HepG2 (cell line): ENCODE results near the gene ASAP2. TPM values are rescaled to one million over a fixed set of nuclear protein-coding genes. Genes with fewer than 3 reads are reported as not detected.

Experiments
- ARID4A ChIP-seq: sonication (generic); formaldehyde crosslinking; IDR thresholded peaks from 2 replicates; pipeline ENCODE4 v1.5.0; 2020; ENCODE audit warnings: mild to moderate bottlenecking, missing genetic modification reagents, borderline replicate concordance
- ATF7-NPFF ChIP-seq: sonication (generic); formaldehyde crosslinking; IDR thresholded peaks from 2 replicates; pipeline ENCODE4 v1.8.1; 2023; ENCODE audit warnings: mild to moderate bottlenecking, low read depth, missing genetic modification reagents, moderate library complexity
- CBX1 ChIP-seq: IDR thresholded peaks from one replicate; pipeline ENCODE4 v1.6.1; 2016; ENCODE audit warnings: antibody characterized with exemption, low read depth
- SNAPC5 ChIP-seq: sonication (generic); formaldehyde crosslinking; IDR thresholded peaks from 2 replicates; pipeline ENCODE4 v1.8.1; 2023; ENCODE audit warnings: mild to moderate bottlenecking, missing genetic modification reagents, borderline replicate concordance
- SRSF9 ChIP-seq: fragments of 200-400 bp; formaldehyde crosslinking; IDR thresholded peaks from 2 replicates; pipeline ENCODE4 v1.6.1; 2018; ENCODE audit warnings: borderline replicate concordance, mild to moderate bottlenecking, low read depth, low read length; ENCODE audit not compliant: insufficient read depth, poor library complexity, severe bottlenecking
- TEF ChIP-seq: sonication (generic); formaldehyde crosslinking; IDR thresholded peaks from 2 replicates; pipeline ENCODE4 v1.5.0; 2020; ENCODE audit warnings: missing genetic modification reagents
- TIGD3 ChIP-seq: sonication (generic); formaldehyde crosslinking; IDR thresholded peaks from 2 replicates; pipeline ENCODE4 v1.5.1; 2020; ENCODE audit warnings: mild to moderate bottlenecking, missing genetic modification reagents, borderline replicate concordance
- ZNF614 ChIP-seq: IDR thresholded peaks from 2 replicates; pipeline ENCODE4 v1.6.1; 2018; ENCODE audit warnings: missing biosample characterization, missing genetic modification reagents, inconsistent platforms, borderline replicate concordance
- polyA plus RNA-seq, 8 experiments: library from polyadenylated mRNA; depleted of rRNA in 3 of 8; stranded (reverse) in 7 of 8; unstranded in 1 of 8; fragments of >200 nt; fragmentation: Illumina TruSeq in 4 of 8; extraction: Trizol in 4 of 8; gene quantifications; 2 replicates each; pipeline versions ENCODE4 v1.2.1 to v1.2.3, GENCODE V29; 2011 to 2016; ENCODE audit warnings: low read depth in 4 of 8, missing spikeins in 1 of 8, mixed read lengths in 1 of 8; ENCODE audit not compliant: insufficient read depth in 1 of 8
- total RNA-seq, 5 experiments: library from RNA; depleted of rRNA; stranded (reverse); fragments of >200 nt; fragmentation: Illumina TruSeq; extraction: Trizol; gene quantifications; 2 replicates each; pipeline ENCODE4 v1.2.3, GENCODE V29; 2016; ENCODE audit warnings: low read depth in 1 of 5
- TF ChIP-seq, protein P1 (sequence below): sonication (generic); formaldehyde crosslinking; IDR thresholded peaks from 2 replicates; pipeline ENCODE4 v1.8.0; 2022; ENCODE audit warnings: missing genetic modification reagents, low read depth, mild to moderate bottlenecking, borderline replicate concordance
- TF ChIP-seq, protein P2 (sequence below): sonication (generic); formaldehyde crosslinking; IDR thresholded peaks from 2 replicates; pipeline ENCODE4 v1.4.0; 2020; ENCODE audit warnings: missing genetic modification reagents, borderline replicate concordance
- TF ChIP-seq, protein P3 (sequence below): sonication (generic); formaldehyde crosslinking; IDR thresholded peaks from 2 replicates; pipeline ENCODE4 v1.8.1; 2023; ENCODE audit warnings: mild to moderate bottlenecking, moderate library complexity, missing genetic modification reagents

Gene ASAP2
- total and polyA plus RNA-seq, 2 of the 13 experiments (the other 11 are each of a cell fraction or from before 2014, with no cell fraction given), result 7.3 to 22.3 TPM

GRCh38 chr2:9167718-9168657 is 38.6 kb upstream of the ASAP2 start (continued):
- TF ChIP-seq SNAPC5 (CRISPR knock-in tag) (no peak), CBX1 (no peak), ARID4A (CRISPR knock-in tag) (peak; percentile 65; the same call in 1 of the 2 replicates), TEF (CRISPR knock-in tag) (no peak), SRSF9 (no peak), TIGD3 (CRISPR knock-in tag) (no peak), ATF7-NPFF (CRISPR knock-in tag) (no peak), ZNF614 (CRISPR knock-in tag) (peak; percentile 96; the same call in 1 of the 2 replicates)
- TF ChIP-seq, protein P1, sequence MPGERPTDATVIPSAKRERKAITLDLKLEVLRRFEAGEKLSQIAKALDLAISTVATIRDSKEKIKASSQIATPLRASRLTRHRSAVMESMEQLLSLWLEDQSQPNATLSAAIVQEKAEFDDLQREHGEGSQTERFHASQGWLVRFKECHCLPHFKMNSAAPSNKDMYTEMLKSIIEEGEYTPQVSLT (CRISPR knock-in tag), result no peak
- TF ChIP-seq, protein P2, sequence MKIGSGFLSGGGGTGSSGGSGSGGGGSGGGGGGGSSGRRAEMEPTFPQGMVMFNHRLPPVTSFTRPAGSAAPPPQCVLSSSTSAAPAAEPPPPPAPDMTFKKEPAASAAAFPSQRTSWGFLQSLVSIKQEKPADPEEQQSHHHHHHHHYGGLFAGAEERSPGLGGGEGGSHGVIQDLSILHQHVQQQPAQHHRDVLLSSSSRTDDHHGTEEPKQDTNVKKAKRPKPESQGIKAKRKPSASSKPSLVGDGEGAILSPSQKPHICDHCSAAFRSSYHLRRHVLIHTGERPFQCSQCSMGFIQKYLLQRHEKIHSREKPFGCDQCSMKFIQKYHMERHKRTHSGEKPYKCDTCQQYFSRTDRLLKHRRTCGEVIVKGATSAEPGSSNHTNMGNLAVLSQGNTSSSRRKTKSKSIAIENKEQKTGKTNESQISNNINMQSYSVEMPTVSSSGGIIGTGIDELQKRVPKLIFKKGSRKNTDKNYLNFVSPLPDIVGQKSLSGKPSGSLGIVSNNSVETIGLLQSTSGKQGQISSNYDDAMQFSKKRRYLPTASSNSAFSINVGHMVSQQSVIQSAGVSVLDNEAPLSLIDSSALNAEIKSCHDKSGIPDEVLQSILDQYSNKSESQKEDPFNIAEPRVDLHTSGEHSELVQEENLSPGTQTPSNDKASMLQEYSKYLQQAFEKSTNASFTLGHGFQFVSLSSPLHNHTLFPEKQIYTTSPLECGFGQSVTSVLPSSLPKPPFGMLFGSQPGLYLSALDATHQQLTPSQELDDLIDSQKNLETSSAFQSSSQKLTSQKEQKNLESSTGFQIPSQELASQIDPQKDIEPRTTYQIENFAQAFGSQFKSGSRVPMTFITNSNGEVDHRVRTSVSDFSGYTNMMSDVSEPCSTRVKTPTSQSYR (CRISPR knock-in tag), result peak; percentile 53; the same call in 1 of the 2 replicates
- TF ChIP-seq, protein P3, sequence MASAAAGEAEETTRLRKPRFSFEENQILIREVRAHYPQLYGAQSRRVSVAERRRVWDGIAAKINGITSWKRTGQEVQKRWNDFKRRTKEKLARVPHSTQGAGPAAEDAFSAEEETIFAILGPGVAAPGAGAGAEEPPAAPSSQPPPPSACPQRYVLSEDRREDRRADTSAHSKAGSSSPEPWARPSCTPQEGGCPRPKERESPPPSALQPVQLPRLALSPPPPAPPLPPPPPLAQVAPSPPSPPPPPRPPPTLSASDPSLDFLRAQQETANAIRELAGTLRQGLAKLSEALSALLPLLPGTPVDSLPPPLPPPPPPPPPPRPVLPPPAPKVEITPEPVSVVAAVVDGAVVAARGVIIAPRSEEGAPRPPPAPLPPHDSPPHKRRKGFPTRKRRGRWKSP (CRISPR knock-in tag), result peak; percentile 92
